Esophagus muscularis mucosa (tissue), 4 donors: ENCODE results near the gene MED31. TPM values are rescaled to one million over a fixed set of nuclear protein-coding genes. Genes with fewer than 3 reads are reported as not detected.
A peak's percentile ranks its signal among the peaks of the same experiment; 100 is the strongest.
"Not testable (repeated sequence)": the region's sequence is repeated elsewhere in the genome, so short reads cannot be mapped to it uniquely, and the experiment has no call there.

Experiments
- DNase-seq: peaks from one replicate; pipeline ENCODE4 v3.0.0-alpha.2; 2017; ENCODE audit errors: extremely low spot score
- H3K27ac ChIP-seq, 4 donors: fragments of 200-600 bp; sonication (generic); replicated peaks in 1 of 4; 1 replicate in 3 of 4; 2 replicates in 1 of 4; pipeline ENCODE4 v1.5.1; 2016 to 2019; ENCODE audit warnings: mild to moderate bottlenecking in 1 of 4
- H3K27me3 ChIP-seq, 4 donors: fragments of 200-600 bp; sonication (generic); one replicate each; pipeline versions ENCODE4 v1.5.1 to v1.6.0; 2016 to 2019
- H3K36me3 ChIP-seq, 4 donors: fragments of 200-600 bp; sonication (generic); one replicate each; pipeline ENCODE4 v1.5.1; 2016 to 2019
- H3K4me1 ChIP-seq, 4 donors: fragments of 200-600 bp; sonication (generic); one replicate each; pipeline ENCODE4 v1.5.1; 2016 to 2019
- H3K4me3 ChIP-seq, 4 donors: fragments of 200-600 bp; sonication (generic); 1 replicate in 2 of 4; 2 replicates in 2 of 4; pipeline ENCODE4 v1.5.1; 2016 to 2019; ENCODE audit warnings: mild to moderate bottlenecking in 4 of 4, moderate library complexity in 1 of 4
- H3K9me3 ChIP-seq, 4 donors: fragments of 200-600 bp; sonication (generic); 1 replicate in 3 of 4; 2 replicates in 1 of 4; pipeline ENCODE4 v1.5.1; 2016 to 2019
- EP300 ChIP-seq: sonication (generic); formaldehyde crosslinking; IDR thresholded peaks from one replicate; pipeline ENCODE4 v1.6.1; 2017; ENCODE audit warnings: antibody characterized with exemption
- POLR2A ChIP-seq: fragments of 450-650 bp; IDR thresholded peaks from one replicate; pipeline ENCODE4 v1.6.1; 2017; ENCODE audit warnings: antibody characterized with exemption, moderate library complexity, mild to moderate bottlenecking, low read depth
- POLR2AphosphoS5 ChIP-seq, 2 donors: sonication (generic); formaldehyde crosslinking; IDR thresholded peaks; one replicate each; pipeline ENCODE4 v1.6.1; 2017; ENCODE audit warnings: antibody characterized with exemption in 2 of 2
- WGBS: methylation state at CpG from one replicate; pipeline ENCODE4 v1.1.5; 2018; 5-methylcytosine and 5-hydroxymethylcytosine counted together
- intact Hi-C: fragments of 100-400 bp; cut with DNase I; formaldehyde crosslinking; loops from one replicate; pipeline ENCODE4 v1.15.1; 2023
- small RNA-seq, 3 donors: library from RNA; depleted of rRNA; stranded (forward); fragments of <200 nt; gene quantifications; one replicate each; pipeline ENCODE3, GENCODE V24; 2016
- total RNA-seq, 4 donors: library from RNA; depleted of rRNA; stranded (reverse); fragments of >200 nt; gene quantifications; one replicate each; pipeline versions ENCODE4 v1.1.0 to v1.2.1, GENCODE V29; 2016
- TF ChIP-seq, protein P1 (sequence below), 3 experiments: fragments of 200-600 bp in 2 of 3; fragments of 450-650 bp in 1 of 3; sonication (generic) in 2 of 3; IDR thresholded peaks; one replicate each; pipeline ENCODE4 v1.5.1; 2017 to 2019; ENCODE audit warnings: antibody characterized with exemption in 3 of 3, mild to moderate bottlenecking in 2 of 3, moderate library complexity in 1 of 3

MED31 gene
- total RNA-seq, 4 donors from 2014 or later, result 4.5 to 8.7 (median 6.9) TPM

DNA sequence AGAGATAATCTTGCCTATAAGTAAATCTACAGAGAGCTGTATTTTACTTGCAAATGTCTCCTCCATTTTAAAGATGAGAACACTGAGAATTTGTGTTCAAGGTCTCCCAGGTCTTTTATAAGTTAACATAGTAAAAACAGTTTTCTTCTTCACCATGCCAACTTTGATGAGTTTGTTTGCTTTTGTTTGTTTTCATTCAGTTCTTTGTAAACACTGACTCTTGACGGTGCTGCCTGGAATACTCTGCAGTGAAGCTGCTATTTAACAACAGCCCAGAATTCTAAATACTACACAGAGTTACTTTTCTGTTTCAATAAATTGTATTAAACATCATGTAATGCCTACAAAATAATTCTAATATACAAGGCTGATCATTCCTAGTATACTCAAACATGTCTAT, 53.7 kb downstream of the MED31 start:
- Histone ChIP-seq H3K27ac (peak overlapping the region in 3 of 4 donors; percentile 0 to 41 (median 0)), H3K27me3 (no peaks in the 10 kb centered on the region), H3K4me1 (peaks cover 0 to 33% (median 24%) of the 10 kb centered on the region in 4 donors), H3K9me3 (no peaks in the 10 kb centered on the region), H3K4me3 (no peak overlapping the region), H3K36me3 (peaks cover 42 to 94% (median 67%) of the 10 kb centered on the region in 4 donors)
- intact Hi-C loops, result no loop called here
- TF ChIP-seq POLR2AphosphoS5 (IDR thresholded peaks at IDR 0.05) (no peak), POLR2A (no peak), EP300 (no peak)
- TF ChIP-seq, protein P1, sequence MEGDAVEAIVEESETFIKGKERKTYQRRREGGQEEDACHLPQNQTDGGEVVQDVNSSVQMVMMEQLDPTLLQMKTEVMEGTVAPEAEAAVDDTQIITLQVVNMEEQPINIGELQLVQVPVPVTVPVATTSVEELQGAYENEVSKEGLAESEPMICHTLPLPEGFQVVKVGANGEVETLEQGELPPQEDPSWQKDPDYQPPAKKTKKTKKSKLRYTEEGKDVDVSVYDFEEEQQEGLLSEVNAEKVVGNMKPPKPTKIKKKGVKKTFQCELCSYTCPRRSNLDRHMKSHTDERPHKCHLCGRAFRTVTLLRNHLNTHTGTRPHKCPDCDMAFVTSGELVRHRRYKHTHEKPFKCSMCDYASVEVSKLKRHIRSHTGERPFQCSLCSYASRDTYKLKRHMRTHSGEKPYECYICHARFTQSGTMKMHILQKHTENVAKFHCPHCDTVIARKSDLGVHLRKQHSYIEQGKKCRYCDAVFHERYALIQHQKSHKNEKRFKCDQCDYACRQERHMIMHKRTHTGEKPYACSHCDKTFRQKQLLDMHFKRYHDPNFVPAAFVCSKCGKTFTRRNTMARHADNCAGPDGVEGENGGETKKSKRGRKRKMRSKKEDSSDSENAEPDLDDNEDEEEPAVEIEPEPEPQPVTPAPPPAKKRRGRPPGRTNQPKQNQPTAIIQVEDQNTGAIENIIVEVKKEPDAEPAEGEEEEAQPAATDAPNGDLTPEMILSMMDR (IDR thresholded peaks at IDR 0.05), result no peak
- WGBS, result 63% methylated on average over 1 of the region's 1 CpG
- no peak for DNase-seq

- WGBS, result 94% methylated on average over 4 of the region's 4 CpGs
- H3K9me3 ChIP-seq, result no peaks in the 10 kb centered on the region
- H3K27me3 ChIP-seq, result no peaks in the 10 kb centered on the region
- intact Hi-C loops, result no loop called here
- H3K36me3 ChIP-seq, result peaks cover 48 to 96% (median 67%) of the 10 kb centered on the region in 4 donors
- H3K27ac ChIP-seq, result no peak overlapping the region
- TF ChIP-seq POLR2A, result no peak
- DNase-seq, result no peak
- no peak overlapping the region for H3K4me3 ChIP-seq
- H3K4me1 ChIP-seq, result peaks cover 0 to 37% (median 25%) of the 10 kb centered on the region in 4 donors
Measured at GRCh38 chr17:6596941-6597340, 54.5 kb downstream of the MED31 start.

DNA sequence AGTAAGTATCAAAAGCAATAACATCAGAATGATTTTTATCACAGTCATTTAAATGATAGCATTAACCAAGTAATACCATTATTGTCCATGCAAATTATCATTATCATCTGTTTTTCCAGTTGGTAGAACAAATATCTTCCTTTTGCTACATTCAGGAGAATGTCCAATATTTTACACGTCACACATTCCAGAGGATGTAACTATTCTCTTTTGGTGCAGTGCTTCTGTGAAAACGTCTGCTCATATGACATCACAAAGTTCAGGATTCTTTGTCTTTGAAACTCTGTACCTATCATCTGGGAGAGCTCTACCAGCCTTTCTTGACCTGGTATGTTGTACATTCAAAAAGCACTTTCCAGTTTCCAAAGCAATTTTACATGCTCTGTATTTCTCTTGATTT, 54.9 kb downstream of the MED31 start:
- intact Hi-C loops, result no loop called here
- no peaks in the 10 kb centered on the region for H3K27me3 ChIP-seq
- H3K36me3 ChIP-seq, result peaks cover 48 to 99% (median 69%) of the 10 kb centered on the region in 4 donors
- no peaks in the 10 kb centered on the region for H3K9me3 ChIP-seq
- 77% methylated on average over 2 of the region's 2 CpGs for WGBS
- no peak for TF ChIP-seq EP300
- TF ChIP-seq, protein P1 (IDR thresholded peaks at IDR 0.05), result no peak
- no peak for TF ChIP-seq POLR2A
- no peak for TF ChIP-seq POLR2AphosphoS5 (IDR thresholded peaks at IDR 0.05)
- H3K27ac ChIP-seq, result no peak overlapping the region
- DNase-seq, result no peak
- peaks cover 0 to 41% (median 28%) of the 10 kb centered on the region in 4 donors for H3K4me1 ChIP-seq
- H3K4me3 ChIP-seq, result no peak overlapping the region

GRCh38 chr17:6596081-6596480, 55.3 kb downstream of the MED31 start:
- DNase-seq, result no peak
- no peaks in the 10 kb centered on the region for H3K9me3 ChIP-seq
- H3K36me3 ChIP-seq, result peaks cover 48 to 99% (median 70%) of the 10 kb centered on the region in 4 donors
- H3K4me1 ChIP-seq, result peaks cover 0 to 45% (median 29%) of the 10 kb centered on the region in 4 donors
- H3K4me3 ChIP-seq, result no peak overlapping the region
- H3K27me3 ChIP-seq, result no peaks in the 10 kb centered on the region
- TF ChIP-seq POLR2A (no peak), EP300 (no peak), POLR2AphosphoS5 (IDR thresholded peaks at IDR 0.05) (no peak)
- TF ChIP-seq, protein P1 (IDR thresholded peaks at IDR 0.05), result no peak
- intact Hi-C loops, result no loop called here
- H3K27ac ChIP-seq, result peak overlapping the region in 1 of 4 donors; percentile 13
- 84% methylated on average over 7 of the region's 7 CpGs for WGBS

GRCh38 chr17:6593371-6593770, 58.0 kb downstream of the MED31 start:
- H3K27me3 ChIP-seq, intact Hi-C loops, H3K4me3 ChIP-seq, H3K27ac ChIP-seq, DNase-seq, H3K9me3 ChIP-seq: not testable (repeated sequence)
- H3K4me1 ChIP-seq, result peaks cover 0 to 31% (median 14%) of the 10 kb centered on the region in 4 donors
- H3K36me3 ChIP-seq, result peaks cover 63 to 99% (median 76%) of the 10 kb centered on the region in 4 donors
- WGBS, result 91% methylated on average over 4 of the region's 14 CpGs

Small RNA genes lying within 50 kb of the gene (small RNA-seq; reads per million reads assigned to genes)
- gene MIR4520-1, result 0 to 0.17 (median 0) reads per million in 3 donors
- 0 to 0.83 (median 0.56) reads per million in 3 donors for gene RNA5SP435

Other genes starting within 250 kb of the MED31 start
- gene AIPL1, start 216.5 kb downstream of the MED31 start, total RNA-seq, result not detected
- gene PIMREG, start 207.2 kb downstream of the MED31 start, total RNA-seq, result under 1 TPM in 1 of 4 donors, not detected in 3; 0.80 TPM
- 10 to 100 TPM; 46.5 to 93.2 (median 68.9) TPM for gene PITPNM3, start 95.0 kb downstream of the MED31 start, total RNA-seq
- 10 to 100 TPM; 36.9 to 73.9 (median 46.4) TPM for gene KIAA0753, start 10.9 kb downstream of the MED31 start, total RNA-seq
- 100 to 1,000 TPM in 1 of 4 donors, 10 to 100 TPM in 3; 58.5 to 109 (median 74.2) TPM for gene TXNDC17, start 10.5 kb downstream of the MED31 start, total RNA-seq
- gene C17orf100, start 157 bp upstream of the MED31 start, total RNA-seq, result 1 to 10 TPM in 1 of 4 donors, under 1 TPM in 3; 0.50 to 1.5 (median 0.84) TPM
- under 1 TPM in 1 of 4 donors, not detected in 3; 0.34 TPM for gene SLC13A5, start 61.8 kb upstream of the MED31 start, total RNA-seq
- gene XAF1, start 104.4 kb upstream of the MED31 start, total RNA-seq, result 10 to 100 TPM; 11.1 to 35.3 (median 15.9) TPM
- gene FBXO39, start 124.6 kb upstream of the MED31 start, total RNA-seq, result under 1 TPM in 2 of 4 donors, not detected in 2; 0.33 to 0.83 TPM
- not detected for gene TEKT1, start 180.1 kb upstream of the MED31 start, total RNA-seq